ENCODE measurements around the gene POLR1H. TPM values are rescaled to one million over a fixed set of nuclear protein-coding genes. Genes with fewer than 3 reads are reported as not detected.

Gene POLR1H
- total and polyA plus RNA-seq, 5 donors from 2014 or later: 37.8 to 133 (median 120) TPM

DNA sequence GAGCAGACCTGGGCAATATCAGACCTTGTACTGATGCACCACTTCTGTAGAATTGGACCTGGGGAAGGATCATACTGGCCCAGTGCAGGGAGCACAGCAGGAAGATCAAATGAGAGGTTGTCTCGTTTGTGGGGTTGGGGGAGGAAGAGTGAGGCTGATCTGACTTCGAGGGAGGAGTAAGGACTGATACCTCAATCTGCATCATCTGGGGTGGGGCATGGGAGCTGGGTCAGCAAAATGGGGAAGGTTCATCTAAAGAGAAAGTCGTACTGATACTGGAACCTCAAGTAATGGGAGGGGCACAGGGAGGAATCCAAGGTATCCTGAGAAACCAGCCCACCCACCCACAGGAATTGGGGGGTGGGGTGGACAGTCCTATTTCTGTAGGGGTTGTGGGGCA lies 10.8 kb downstream of the POLR1H start:
- peaks cover 35% of the 10 kb centered on the region for H3K4me1 ChIP-seq (ENCODE audit: control insufficient read depth, insufficient read depth, low read length, poor library complexity, severe bottlenecking)
- peaks cover 0 to 1% (median 0%) of the 10 kb centered on the region in 7 donors for H3K9me3 Mint-ChIP-seq
- H3K27me3 Mint-ChIP-seq: peaks cover 76% of the 10 kb centered on the region
- H3K4me3 Mint-ChIP-seq: peak overlapping the region in 3 of 4 donors; percentile 47 to 80 (median 70)
- H3K4me3 ChIP-seq (ENCODE audit: low read depth, low read length): no peak overlapping the region
- H3K27me3 ChIP-seq (ENCODE audit: control insufficient read depth, insufficient read depth, low read length): peaks cover 26% of the 10 kb centered on the region
- peaks cover 41% of the 10 kb centered on the region for H3K36me3 Mint-ChIP-seq
- H3K4me1 Mint-ChIP-seq: peaks cover 14 to 71% (median 36%) of the 10 kb centered on the region in 4 donors
- DNase-seq (no peak), ATAC-seq (ENCODE audit: low read depth in 2 of 2) (no peak)
- peaks cover 20% of the 10 kb centered on the region for H3K36me3 ChIP-seq (ENCODE audit: control insufficient read depth, insufficient read depth, low read length)
- H3K27ac Mint-ChIP-seq: peak overlapping the region in 2 of 3 donors; percentile 28 to 64
- H3K9me3 ChIP-seq (ENCODE audit: control insufficient read depth in 2 of 2, low read length in 2 of 2): no peaks in the 10 kb centered on the region
- no peak overlapping the region for H3K27ac ChIP-seq (ENCODE audit: insufficient read depth, low read length, poor library complexity, severe bottlenecking)

- DNase-seq (no peak), ATAC-seq (ENCODE audit: low read depth in 2 of 2) (no peak)
- H3K36me3 Mint-ChIP-seq: peaks cover 35% of the 10 kb centered on the region
- peak overlapping the region in 1 of 3 donors; percentile 29 for H3K27ac Mint-ChIP-seq
- Histone ChIP-seq H3K4me3 (ENCODE audit: low read depth, low read length) (no peak overlapping the region), H3K4me1 (ENCODE audit: control insufficient read depth, insufficient read depth, low read length, poor library complexity, severe bottlenecking) (peaks cover 26% of the 10 kb centered on the region), H3K9me3 (ENCODE audit: control insufficient read depth in 2 of 2, low read length in 2 of 2) (no peaks in the 10 kb centered on the region), H3K27ac (ENCODE audit: insufficient read depth, low read length, poor library complexity, severe bottlenecking) (no peak overlapping the region), H3K36me3 (ENCODE audit: control insufficient read depth, insufficient read depth, low read length) (peaks cover 16% of the 10 kb centered on the region), H3K27me3 (ENCODE audit: control insufficient read depth, insufficient read depth, low read length) (peaks cover 31% of the 10 kb centered on the region)
- H3K4me3 Mint-ChIP-seq: peak overlapping the region in 3 of 4 donors; percentile 35 to 65 (median 36)
- peaks cover 0 to 3% (median 0%) of the 10 kb centered on the region in 7 donors for H3K9me3 Mint-ChIP-seq
- H3K27me3 Mint-ChIP-seq: peaks cover 69% of the 10 kb centered on the region
- peaks cover 5 to 63% (median 26%) of the 10 kb centered on the region in 4 donors for H3K4me1 Mint-ChIP-seq
These were observed 12.6 kb downstream of the POLR1H start for GRCh38 chr6:30073489-30074235.

DNA sequence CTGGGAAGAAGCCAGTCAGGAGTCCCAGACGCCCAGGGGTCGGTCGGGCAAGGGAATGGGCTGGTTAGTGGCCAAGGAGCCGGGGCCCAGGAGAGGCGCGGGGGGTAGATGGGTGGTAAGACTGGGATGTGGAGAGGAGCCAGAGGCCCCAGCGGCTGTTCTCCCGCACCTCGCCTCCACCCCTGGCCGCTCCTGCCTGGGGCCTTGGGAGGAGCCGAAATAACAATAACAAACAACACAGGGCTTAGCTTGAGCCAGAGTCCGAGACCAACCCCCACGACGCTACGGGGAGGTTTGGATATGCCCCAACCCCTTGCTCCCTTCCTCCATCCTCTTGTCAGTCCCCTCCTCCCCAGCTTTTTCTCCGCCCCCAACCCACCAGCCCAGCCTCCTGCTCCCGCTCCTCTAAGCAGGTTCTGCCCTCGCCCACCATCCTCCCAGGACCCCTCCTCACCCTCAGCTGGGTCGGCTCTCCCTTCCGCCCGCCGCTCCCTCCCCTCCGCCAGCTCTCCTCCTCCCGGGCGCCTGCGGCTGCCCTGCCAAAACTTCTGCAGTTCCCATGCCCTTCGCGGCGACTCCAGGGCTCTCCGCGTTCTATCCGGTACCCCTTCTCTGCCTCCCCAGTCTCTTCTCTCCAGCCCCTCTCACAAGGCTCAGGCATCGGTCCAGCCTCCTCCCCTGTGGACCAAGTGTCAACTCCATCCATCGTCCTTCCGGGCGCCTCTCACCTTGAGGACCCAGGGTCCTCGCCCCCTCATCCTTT lies 13.4 kb downstream of the POLR1H start:
- H3K27me3 ChIP-seq (ENCODE audit: control insufficient read depth, insufficient read depth, low read length): peaks cover 38% of the 10 kb centered on the region
- Mint-ChIP-seq H3K4me1 (peaks cover 5 to 57% (median 25%) of the 10 kb centered on the region in 4 donors), H3K36me3 (peaks cover 27% of the 10 kb centered on the region), H3K27ac (no peak overlapping the region), H3K9me3 (peaks cover 0 to 3% (median 0%) of the 10 kb centered on the region in 7 donors), H3K4me3 (peak overlapping the region in 2 of 4 donors; percentile 70 to 77), H3K27me3 (peaks cover 71% of the 10 kb centered on the region)
- no peak overlapping the region for H3K4me3 ChIP-seq (ENCODE audit: low read depth, low read length)
- H3K36me3 ChIP-seq (ENCODE audit: control insufficient read depth, insufficient read depth, low read length): peaks cover 8% of the 10 kb centered on the region
- DNase-seq (no peak), ATAC-seq (ENCODE audit: low read depth in 2 of 2) (no peak)
- peaks cover 26% of the 10 kb centered on the region for H3K4me1 ChIP-seq (ENCODE audit: control insufficient read depth, insufficient read depth, low read length, poor library complexity, severe bottlenecking)
- no peak overlapping the region for H3K27ac ChIP-seq (ENCODE audit: insufficient read depth, low read length, poor library complexity, severe bottlenecking)
- no peaks in the 10 kb centered on the region for H3K9me3 ChIP-seq (ENCODE audit: control insufficient read depth in 2 of 2, low read length in 2 of 2)

- peaks cover 26% of the 10 kb centered on the region for H3K4me1 ChIP-seq (ENCODE audit: control insufficient read depth, insufficient read depth, low read length, poor library complexity, severe bottlenecking)
- Mint-ChIP-seq H3K9me3 (peaks cover 0 to 3% (median 0%) of the 10 kb centered on the region in 7 donors), H3K4me3 (peak within 1 kb of the TSS in 3 of 4 donors; percentile 24 to 77 (median 70)), H3K27me3 (peaks cover 71% of the 10 kb centered on the region), H3K36me3 (peaks cover 20% of the 10 kb centered on the region), H3K27ac (no peak within 1 kb of the TSS), H3K4me1 (peaks cover 5 to 49% (median 19%) of the 10 kb centered on the region in 4 donors)
- peaks cover under 1% of the 10 kb centered on the region for H3K36me3 ChIP-seq (ENCODE audit: control insufficient read depth, insufficient read depth, low read length)
- no peak within 1 kb of the TSS for H3K4me3 ChIP-seq (ENCODE audit: low read depth, low read length)
- no peak within 1 kb of the TSS for H3K27ac ChIP-seq (ENCODE audit: insufficient read depth, low read length, poor library complexity, severe bottlenecking)
- H3K27me3 ChIP-seq (ENCODE audit: control insufficient read depth, insufficient read depth, low read length): peaks cover 35% of the 10 kb centered on the region
- DNase-seq (no peak), ATAC-seq (ENCODE audit: low read depth in 2 of 2) (no peak)
- no peaks in the 10 kb centered on the region for H3K9me3 ChIP-seq (ENCODE audit: control insufficient read depth in 2 of 2, low read length in 2 of 2)
These were observed 14.2 kb downstream of the POLR1H start, which contains the start of gene RNF39 for GRCh38 chr6:30075094-30075789. Gene RNF39 (minus strand): TSS chr6:30075769. CDS start chr6:30075585, 184 bp downstream.

DNA sequence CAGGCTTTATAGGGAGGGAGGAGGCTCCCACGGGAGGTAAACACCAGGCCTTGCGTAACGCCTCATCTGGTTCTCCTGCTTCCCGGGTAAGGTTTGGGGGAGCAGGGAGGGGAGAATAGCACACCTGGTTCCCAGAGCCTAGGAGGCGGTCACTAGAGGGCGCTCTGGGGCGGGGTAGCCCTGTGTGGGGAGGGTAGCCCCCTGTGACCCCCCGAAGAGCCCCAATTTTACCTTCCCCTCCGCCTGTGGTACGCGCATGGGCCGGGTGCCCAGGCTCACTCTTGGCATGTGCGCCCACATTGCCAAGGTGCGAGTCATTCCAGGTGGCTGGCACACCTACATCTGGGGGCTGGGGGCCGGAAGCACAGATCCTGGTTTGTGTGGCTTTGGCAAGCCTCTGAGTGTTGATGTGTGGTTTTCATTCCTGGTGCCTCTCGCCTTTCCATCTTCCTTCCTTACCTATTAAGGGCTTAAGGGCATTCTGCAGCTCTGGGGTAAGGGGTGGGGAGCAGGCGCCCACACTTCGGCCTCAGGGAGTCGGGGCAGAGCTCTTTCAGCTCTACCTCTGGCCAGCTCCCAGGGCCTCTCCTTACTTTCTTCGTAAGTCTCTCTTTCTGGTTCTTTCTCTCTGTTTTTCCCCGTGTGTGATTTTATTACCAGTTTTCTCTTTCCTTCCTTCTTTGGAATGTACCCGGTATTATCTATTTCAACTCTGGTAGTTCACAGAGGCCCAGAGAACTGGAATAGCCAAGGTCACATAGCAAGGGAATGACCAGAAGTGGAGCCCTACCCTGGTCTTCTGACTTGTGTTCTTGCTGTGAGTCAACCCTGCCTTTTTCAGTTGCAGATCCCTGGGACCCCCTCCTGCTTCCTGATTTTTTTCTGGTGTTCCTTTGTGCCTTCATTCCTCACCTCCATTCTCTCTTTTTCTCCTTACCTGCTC lies 15.0 kb downstream of the POLR1H start:
- H3K4me3 Mint-ChIP-seq: peak overlapping the region in 3 of 4 donors; percentile 24 to 74 (median 52)
- DNase-seq: no peak
- peaks cover 0 to 42% (median 13%) of the 10 kb centered on the region in 4 donors for H3K4me1 Mint-ChIP-seq
- H3K36me3 Mint-ChIP-seq: peaks cover 13% of the 10 kb centered on the region
- H3K27me3 Mint-ChIP-seq: peaks cover 66% of the 10 kb centered on the region
- Histone ChIP-seq H3K4me1 (ENCODE audit: control insufficient read depth, insufficient read depth, low read length, poor library complexity, severe bottlenecking) (peaks cover 23% of the 10 kb centered on the region), H3K4me3 (ENCODE audit: low read depth, low read length) (no peak overlapping the region), H3K36me3 (ENCODE audit: control insufficient read depth, insufficient read depth, low read length) (no peaks in the 10 kb centered on the region), H3K9me3 (ENCODE audit: control insufficient read depth in 2 of 2, low read length in 2 of 2) (no peaks in the 10 kb centered on the region), H3K27me3 (ENCODE audit: control insufficient read depth, insufficient read depth, low read length) (peaks cover 35% of the 10 kb centered on the region), H3K27ac (ENCODE audit: insufficient read depth, low read length, poor library complexity, severe bottlenecking) (no peak overlapping the region)
- no peak overlapping the region for H3K27ac Mint-ChIP-seq
- no peak for ATAC-seq (ENCODE audit: low read depth in 2 of 2)
- peaks cover 0 to 4% (median 0%) of the 10 kb centered on the region in 7 donors for H3K9me3 Mint-ChIP-seq

DNA sequence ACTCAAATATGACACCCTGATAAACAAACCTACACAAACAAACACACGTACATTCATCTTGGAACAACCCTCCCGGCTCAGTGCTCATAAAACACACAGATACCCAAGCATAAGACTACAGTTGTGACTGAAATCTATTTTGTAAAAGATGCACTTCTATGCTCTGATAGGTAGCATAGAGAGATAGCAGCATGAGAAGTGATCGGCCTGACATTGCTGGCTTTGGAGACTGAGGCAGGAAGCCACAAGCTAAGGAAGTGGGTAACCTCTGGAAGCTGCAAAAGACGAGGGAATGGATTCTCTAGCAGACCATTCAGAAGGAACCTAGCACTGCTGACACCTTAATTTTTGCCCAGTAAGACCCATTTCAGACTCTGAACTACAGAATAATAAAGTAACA lies 16.2 kb downstream of the POLR1H start:
- H3K27ac ChIP-seq (ENCODE audit: insufficient read depth, low read length, poor library complexity, severe bottlenecking): no peak overlapping the region
- no peak overlapping the region for H3K27ac Mint-ChIP-seq
- DNase-seq (no peak), ATAC-seq (ENCODE audit: low read depth in 2 of 2) (no peak)
- H3K4me1 Mint-ChIP-seq: peaks cover 0 to 36% (median 6%) of the 10 kb centered on the region in 4 donors
- H3K4me3 Mint-ChIP-seq: no peak overlapping the region
- H3K9me3 Mint-ChIP-seq: peaks cover 0 to 4% (median 0%) of the 10 kb centered on the region in 7 donors
- peaks cover 57% of the 10 kb centered on the region for H3K27me3 Mint-ChIP-seq
- H3K27me3 ChIP-seq (ENCODE audit: control insufficient read depth, insufficient read depth, low read length): peaks cover 32% of the 10 kb centered on the region
- no peak overlapping the region for H3K4me3 ChIP-seq (ENCODE audit: low read depth, low read length)
- H3K9me3 ChIP-seq (ENCODE audit: control insufficient read depth in 2 of 2, low read length in 2 of 2): no peaks in the 10 kb centered on the region
- H3K36me3 ChIP-seq (ENCODE audit: control insufficient read depth, insufficient read depth, low read length): no peaks in the 10 kb centered on the region
- H3K4me1 ChIP-seq (ENCODE audit: control insufficient read depth, insufficient read depth, low read length, poor library complexity, severe bottlenecking): peaks cover 17% of the 10 kb centered on the region
- H3K36me3 Mint-ChIP-seq: peaks cover 6% of the 10 kb centered on the region
